SU-DHL-6 (cell line): Measurements from ENCODE around the gene MYLK.
"Not testable (repeated sequence)": the region's sequence is repeated elsewhere in the genome, so short reads cannot be mapped to it uniquely, and the experiment has no call there.

Source experiments
- H2AFZ ChIP-seq: fragments of 200-600 bp; sonication (generic); 2 replicates; pipeline ENCODE4 v1.6.1; 2014; ENCODE audit warnings: low read depth, mild to moderate bottlenecking, moderate library complexity, mixed read lengths, antibody characterized with exemption, low read length; ENCODE audit not compliant: severe bottlenecking
- H3F3A ChIP-seq: fragments of 200-600 bp; shearing (Covaris generic); 2 replicates; pipeline ENCODE4 v1.6.0; 2016; ENCODE audit warnings: antibody characterized with exemption, mild to moderate bottlenecking; ENCODE audit not compliant: insufficient read depth
- H3K27ac ChIP-seq: fragments of 200-600 bp; sonication (generic); 2 replicates; pipeline ENCODE4 v1.5.1; 2016; ENCODE audit warnings: low read depth, mild to moderate bottlenecking, low read length, moderate library complexity, mixed read lengths
- H3K27me3 ChIP-seq: fragments of 200-600 bp; sonication (generic), shearing (Covaris generic); 2 replicates; pipeline ENCODE4 v1.6.0; 2014; ENCODE audit warnings: mild to moderate bottlenecking, low read length
- H3K36me3 ChIP-seq: fragments of 200-600 bp; sonication (generic); 2 replicates; pipeline ENCODE4 v1.6.1; 2014; ENCODE audit warnings: mild to moderate bottlenecking, low read length, mixed read lengths
- H3K4me2 ChIP-seq: fragments of 300-600, 200-600 bp; shearing (Covaris generic), sonication (generic); 2 replicates; pipeline ENCODE4 v1.6.0; 2014; ENCODE audit warnings: low read length, low read depth, mild to moderate bottlenecking; ENCODE audit not compliant: poor library complexity, severe bottlenecking
- H3K4me3 ChIP-seq: fragments of 200-600 bp; sonication (generic); 2 replicates; pipeline ENCODE4 v1.5.1; 2014; ENCODE audit warnings: antibody characterized with exemption, low read length, mild to moderate bottlenecking, mixed read lengths; ENCODE audit not compliant: insufficient read depth, poor library complexity, severe bottlenecking
- H3K79me2 ChIP-seq: fragments of 200-600 bp; sonication (generic); 2 replicates; pipeline ENCODE4 v1.6.1; 2014; ENCODE audit warnings: mild to moderate bottlenecking, low read length, moderate library complexity; ENCODE audit not compliant: insufficient read depth
- H3K9ac ChIP-seq: fragments of 200-600 bp; sonication (generic); 2 replicates; pipeline ENCODE4 v1.7.0; 2014; ENCODE audit warnings: mild to moderate bottlenecking, low read length
- H3K9me2 ChIP-seq: fragments of 200-600 bp; sonication (generic); replicated peaks from 2 replicates; pipeline ENCODE4 v1.6.1; 2014; ENCODE audit warnings: low read length; ENCODE audit not compliant: insufficient read depth
- H3K9me3 ChIP-seq: fragments of 200-600 bp; sonication (generic); 2 replicates; pipeline ENCODE4 v1.6.1; 2014; ENCODE audit warnings: low read length, mixed read lengths; ENCODE audit not compliant: insufficient read depth
- H4K20me1 ChIP-seq: fragments of 200-600 bp; sonication (generic); 2 replicates; pipeline ENCODE4 v1.6.1; 2014; ENCODE audit warnings: low read depth, mild to moderate bottlenecking, antibody characterized with exemption, low read length, moderate library complexity, mixed read lengths
- CTCF ChIP-seq: fragments of 200-600 bp; sonication (generic); IDR thresholded peaks from one replicate; pipeline ENCODE4 v1.5.1; 2017; ENCODE audit warnings: antibody characterized with exemption, mild to moderate bottlenecking, low read length, moderate library complexity; ENCODE audit not compliant: insufficient read depth, poor library complexity, severe bottlenecking
- EZH2phosphoT487 ChIP-seq: fragments of 200-600 bp; sonication (generic), shearing (Covaris generic); conservative IDR thresholded peaks from 2 replicates; pipeline ENCODE4 v1.6.1; 2018; ENCODE audit warnings: mild to moderate bottlenecking, antibody characterized with exemption, low read length, moderate library complexity, mixed read lengths

MYLK gene

DNA sequence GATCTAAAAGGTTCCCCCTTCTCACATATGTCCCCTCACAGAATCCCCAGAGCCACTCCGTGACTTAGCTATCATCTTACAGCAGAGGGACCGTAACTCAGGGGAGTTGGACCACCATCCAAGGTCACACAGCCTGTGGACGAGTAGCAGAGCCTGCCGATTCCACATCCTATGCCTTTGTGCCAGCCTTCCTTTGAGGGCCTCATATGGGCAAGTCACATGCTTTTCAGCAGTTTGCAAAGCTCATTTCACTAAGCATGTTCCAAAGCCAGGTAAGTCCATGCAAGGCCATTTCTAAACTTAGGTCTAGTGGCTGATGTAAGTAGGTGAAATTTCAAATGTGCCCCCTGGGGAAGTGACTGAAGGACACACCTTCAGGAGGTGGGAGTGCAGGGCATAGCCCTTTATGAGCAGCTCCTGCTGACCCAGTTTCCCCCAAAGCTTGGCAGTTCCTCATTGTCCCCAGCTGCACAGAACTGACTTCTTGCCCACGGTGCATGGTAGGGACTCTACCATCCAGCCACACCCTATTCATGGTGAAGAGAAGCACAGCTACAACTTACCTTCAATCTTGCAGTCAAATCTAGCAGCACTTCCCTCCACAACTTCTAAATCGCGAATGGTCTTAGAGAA, 265.9 kb downstream of the MYLK start:
- Histone ChIP-seq H3F3A (no peaks in the 10 kb centered on the region), H3K36me3 (no peaks in the 10 kb centered on the region), H4K20me1 (no peaks in the 10 kb centered on the region), H3K27me3 (no peaks in the 10 kb centered on the region), H2AFZ (no peak overlapping the region), H3K27ac (no peak overlapping the region), H3K9ac (no peak overlapping the region), H3K4me3 (no peak overlapping the region), H3K9me2 (no peaks in the 10 kb centered on the region), H3K9me3 (no peaks in the 10 kb centered on the region), H3K79me2 (no peaks in the 10 kb centered on the region), H3K4me2 (no peak overlapping the region)
- TF ChIP-seq CTCF (no peak), EZH2phosphoT487 (no peak)

GRCh38 chr3:123616593-123616992, 267.5 kb downstream of the MYLK start:
- TF ChIP-seq CTCF (no peak), EZH2phosphoT487 (no peak)
- no peaks in the 10 kb centered on the region for H3K36me3 ChIP-seq
- H3K79me2 ChIP-seq: no peaks in the 10 kb centered on the region
- no peaks in the 10 kb centered on the region for H3K27me3 ChIP-seq
- H2AFZ ChIP-seq: no peak overlapping the region
- H4K20me1 ChIP-seq: no peaks in the 10 kb centered on the region
- H3F3A ChIP-seq: no peaks in the 10 kb centered on the region
- no peaks in the 10 kb centered on the region for H3K9me2 ChIP-seq
- no peak overlapping the region for H3K9ac ChIP-seq
- H3K4me2 ChIP-seq: no peak overlapping the region
- H3K27ac ChIP-seq: no peak overlapping the region
- H3K9me3 ChIP-seq: no peaks in the 10 kb centered on the region
- no peak overlapping the region for H3K4me3 ChIP-seq

- no peak overlapping the region for H3K4me2 ChIP-seq
- no peaks in the 10 kb centered on the region for H3K9me2 ChIP-seq
- no peak overlapping the region for H2AFZ ChIP-seq
- no peak overlapping the region for H3K9ac ChIP-seq
- H3K27ac ChIP-seq: no peak overlapping the region
- H3K79me2 ChIP-seq: no peaks in the 10 kb centered on the region
- H3K9me3 ChIP-seq: no peaks in the 10 kb centered on the region
- H3F3A ChIP-seq: no peaks in the 10 kb centered on the region
- no peaks in the 10 kb centered on the region for H4K20me1 ChIP-seq
- TF ChIP-seq EZH2phosphoT487 (no peak), CTCF (no peak)
- H3K27me3 ChIP-seq: no peaks in the 10 kb centered on the region
- H3K36me3 ChIP-seq: no peaks in the 10 kb centered on the region
- H3K4me3 ChIP-seq: no peak overlapping the region
Measured at GRCh38 chr3:123613543-123613942, 270.6 kb downstream of the MYLK start.

GRCh38 chr3:123611674-123612073, 272.5 kb downstream of the MYLK start:
- not testable (repeated sequence) for H3F3A ChIP-seq, H3K9ac ChIP-seq, H3K4me3 ChIP-seq, H3K9me2 ChIP-seq, H3K36me3 ChIP-seq, H3K27ac ChIP-seq, H3K79me2 ChIP-seq, H3K27me3 ChIP-seq, H2AFZ ChIP-seq, H3K9me3 ChIP-seq, H3K4me2 ChIP-seq, H4K20me1 ChIP-seq
